ENCODE measurements around the gene JAG1.

The JAG1 gene

GRCh38 chr20:10635476-10636208, 38.2 kb downstream of the JAG1 start:
- no peak overlapping the region for H3K18ac ChIP-seq (ENCODE audit: low read length)
- DNase-seq: no peak

GRCh38 chr20:10634683-10635411, 39.0 kb downstream of the JAG1 start:
- Histone ChIP-seq H3K4me3 (ENCODE audit: low read depth, low read length) (no peak overlapping the region), H3K9me3 (ENCODE audit: insufficient read depth, low read depth, low read length) (no peaks in the 10 kb centered on the region), H3K79me2 (ENCODE audit: control insufficient read depth, insufficient read depth, low read length, poor library complexity) (no peaks in the 10 kb centered on the region), H4K91ac (ENCODE audit: low read depth, low read length) (no peak overlapping the region), H3K9ac (ENCODE audit: low read length) (no peak overlapping the region), H3K4me2 (ENCODE audit: low read length) (no peak overlapping the region), H3K27ac (ENCODE audit: low read depth, low read length) (no peak overlapping the region), H3K14ac (ENCODE audit: low read length) (no peak overlapping the region), H2AK5ac (ENCODE audit: low read length) (no peak overlapping the region), H3K79me1 (ENCODE audit: low read length) (peaks cover 16% of the 10 kb centered on the region), H3K23ac (ENCODE audit: low read length) (no peak overlapping the region), H3K27me3 (ENCODE audit: insufficient read depth, low read length) (no peaks in the 10 kb centered on the region), H4K8ac (ENCODE audit: low read depth, low read length) (no peak overlapping the region), H4K12ac (ENCODE audit: low read depth, low read length) (no peak overlapping the region), H2BK120ac (ENCODE audit: insufficient read depth, low read length, poor library complexity) (no peak overlapping the region), H2BK5ac (ENCODE audit: low read depth, low read length, poor library complexity) (no peak overlapping the region), H3K4me1 (ENCODE audit: control insufficient read depth in 1 of 2, insufficient read depth in 2 of 2, low read length in 2 of 2) (peaks cover 24% of the 10 kb centered on the region in 2 experiments), H3K18ac (ENCODE audit: low read length) (no peak overlapping the region), H2AFZ (ENCODE audit: insufficient read depth, low read length, poor library complexity) (no peak overlapping the region), H2BK12ac (ENCODE audit: low read length) (no peak overlapping the region), H3K4ac (ENCODE audit: low read depth, low read length) (no peak overlapping the region), H3K36me3 (ENCODE audit: control insufficient read depth in 1 of 2, insufficient read depth in 2 of 2, low read length in 2 of 2) (peaks cover 17 to 19% of the 10 kb centered on the region in 2 experiments)
- WGBS (ENCODE audit: extremely low coverage, insufficient coverage, insufficient read length): no CpG with 5 or more reads among the region's 11 CpGs
- DNase-seq: peak; percentile 41 to 74

More at GRCh38 chr20:10635476-10636208, 38.2 kb downstream of the JAG1 start:
- no peak overlapping the region for H4K8ac ChIP-seq (ENCODE audit: low read depth, low read length)
- no peak overlapping the region for H3K4me2 ChIP-seq (ENCODE audit: low read length)
- H4K12ac ChIP-seq (ENCODE audit: low read depth, low read length): no peak overlapping the region
- no peak overlapping the region for H3K4ac ChIP-seq (ENCODE audit: low read depth, low read length)
- no peak overlapping the region for H2AK5ac ChIP-seq (ENCODE audit: low read length)
- no peaks in the 10 kb centered on the region for H3K9me3 ChIP-seq (ENCODE audit: insufficient read depth, low read depth, low read length)
- H3K23ac ChIP-seq (ENCODE audit: low read length): no peak overlapping the region
- H4K91ac ChIP-seq (ENCODE audit: low read depth, low read length): no peak overlapping the region
- H2BK12ac ChIP-seq (ENCODE audit: low read length): no peak overlapping the region
- no peak overlapping the region for H3K27ac ChIP-seq (ENCODE audit: low read depth, low read length)
- no peak overlapping the region for H2BK120ac ChIP-seq (ENCODE audit: insufficient read depth, low read length, poor library complexity)
- no peak overlapping the region for H3K9ac ChIP-seq (ENCODE audit: low read length)
- H3K4me1 ChIP-seq (ENCODE audit: control insufficient read depth in 1 of 2, insufficient read depth in 2 of 2, low read length in 2 of 2): peaks cover 17 to 18% of the 10 kb centered on the region in 2 experiments
- no peak overlapping the region for H3K4me3 ChIP-seq (ENCODE audit: low read depth, low read length)
- H3K14ac ChIP-seq (ENCODE audit: low read length): no peak overlapping the region
- H2AFZ ChIP-seq (ENCODE audit: insufficient read depth, low read length, poor library complexity): no peak overlapping the region
- WGBS (ENCODE audit: extremely low coverage, insufficient coverage, insufficient read length): no CpG with 5 or more reads among the region's 5 CpGs
- H3K79me1 ChIP-seq (ENCODE audit: low read length): peaks cover 11% of the 10 kb centered on the region
- H2BK5ac ChIP-seq (ENCODE audit: low read depth, low read length, poor library complexity): no peak overlapping the region
- H3K27me3 ChIP-seq (ENCODE audit: insufficient read depth, low read length): no peaks in the 10 kb centered on the region
- peaks cover 24 to 27% of the 10 kb centered on the region in 2 experiments for H3K36me3 ChIP-seq (ENCODE audit: control insufficient read depth in 1 of 2, insufficient read depth in 2 of 2, low read length in 2 of 2)
- H3K79me2 ChIP-seq (ENCODE audit: control insufficient read depth, insufficient read depth, low read length, poor library complexity): no peaks in the 10 kb centered on the region

GRCh38 chr20:10634211-10634610, 39.6 kb downstream of the JAG1 start:
- H3K9me3 ChIP-seq (ENCODE audit: insufficient read depth, low read depth, low read length): no peaks in the 10 kb centered on the region
- H3K4me2 ChIP-seq (ENCODE audit: low read length): no peak overlapping the region
- WGBS (ENCODE audit: extremely low coverage, insufficient coverage, insufficient read length): no CpG with 5 or more reads among the region's 5 CpGs
- no peak overlapping the region for H4K12ac ChIP-seq (ENCODE audit: low read depth, low read length)
- no peaks in the 10 kb centered on the region for H3K27me3 ChIP-seq (ENCODE audit: insufficient read depth, low read length)
- H4K8ac ChIP-seq (ENCODE audit: low read depth, low read length): no peak overlapping the region
- H3K4me3 ChIP-seq (ENCODE audit: low read depth, low read length): no peak overlapping the region
- no peak overlapping the region for H3K18ac ChIP-seq (ENCODE audit: low read length)
- peaks cover 16% of the 10 kb centered on the region for H3K79me1 ChIP-seq (ENCODE audit: low read length)
- H3K9ac ChIP-seq (ENCODE audit: low read length): no peak overlapping the region
- H2BK12ac ChIP-seq (ENCODE audit: low read length): peak overlapping the region; percentile 2
- H4K91ac ChIP-seq (ENCODE audit: low read depth, low read length): no peak overlapping the region
- no peak overlapping the region for H2AFZ ChIP-seq (ENCODE audit: insufficient read depth, low read length, poor library complexity)
- H3K4me1 ChIP-seq (ENCODE audit: control insufficient read depth in 1 of 2, insufficient read depth in 2 of 2, low read length in 2 of 2): peaks cover 24% of the 10 kb centered on the region in 2 experiments
- H2AK5ac ChIP-seq (ENCODE audit: low read length): no peak overlapping the region
- H3K36me3 ChIP-seq (ENCODE audit: control insufficient read depth in 1 of 2, insufficient read depth in 2 of 2, low read length in 2 of 2): peaks cover 11 to 13% of the 10 kb centered on the region in 2 experiments
- DNase-seq: no peak
- no peak overlapping the region for H2BK5ac ChIP-seq (ENCODE audit: low read depth, low read length, poor library complexity)
- no peak overlapping the region for H3K27ac ChIP-seq (ENCODE audit: low read depth, low read length)
- no peak overlapping the region for H2BK120ac ChIP-seq (ENCODE audit: insufficient read depth, low read length, poor library complexity)
- no peak overlapping the region for H3K4ac ChIP-seq (ENCODE audit: low read depth, low read length)
- H3K23ac ChIP-seq (ENCODE audit: low read length): no peak overlapping the region
- no peaks in the 10 kb centered on the region for H3K79me2 ChIP-seq (ENCODE audit: control insufficient read depth, insufficient read depth, low read length, poor library complexity)
- H3K14ac ChIP-seq (ENCODE audit: low read length): no peak overlapping the region

GRCh38 chr20:10633718-10634117, 40.1 kb downstream of the JAG1 start:
- WGBS (ENCODE audit: extremely low coverage, insufficient coverage, insufficient read length): no CpG with 5 or more reads among the region's 5 CpGs
- H3K4me3 ChIP-seq (ENCODE audit: low read depth, low read length): no peak overlapping the region
- peak overlapping the region; percentile 27 for H2BK12ac ChIP-seq (ENCODE audit: low read length)
- no peak for DNase-seq
- H3K9ac ChIP-seq (ENCODE audit: low read length): no peak overlapping the region
- H2AK5ac ChIP-seq (ENCODE audit: low read length): no peak overlapping the region
- no peak overlapping the region for H2BK120ac ChIP-seq (ENCODE audit: insufficient read depth, low read length, poor library complexity)
- H3K27ac ChIP-seq (ENCODE audit: low read depth, low read length): no peak overlapping the region
- peaks cover 16% of the 10 kb centered on the region for H3K79me1 ChIP-seq (ENCODE audit: low read length)
- no peak overlapping the region for H3K4me2 ChIP-seq (ENCODE audit: low read length)
- no peak overlapping the region for H2BK5ac ChIP-seq (ENCODE audit: low read depth, low read length, poor library complexity)
- no peak overlapping the region for H3K14ac ChIP-seq (ENCODE audit: low read length)
- H4K91ac ChIP-seq (ENCODE audit: low read depth, low read length): no peak overlapping the region
- no peaks in the 10 kb centered on the region for H3K27me3 ChIP-seq (ENCODE audit: insufficient read depth, low read length)
- no peak overlapping the region for H3K4ac ChIP-seq (ENCODE audit: low read depth, low read length)
- no peak overlapping the region for H3K23ac ChIP-seq (ENCODE audit: low read length)
- H3K9me3 ChIP-seq (ENCODE audit: insufficient read depth, low read depth, low read length): no peaks in the 10 kb centered on the region
- H3K79me2 ChIP-seq (ENCODE audit: control insufficient read depth, insufficient read depth, low read length, poor library complexity): no peaks in the 10 kb centered on the region
- no peak overlapping the region for H4K8ac ChIP-seq (ENCODE audit: low read depth, low read length)
- H2AFZ ChIP-seq (ENCODE audit: insufficient read depth, low read length, poor library complexity): no peak overlapping the region
- peaks cover 24% of the 10 kb centered on the region in 2 experiments for H3K4me1 ChIP-seq (ENCODE audit: control insufficient read depth in 1 of 2, insufficient read depth in 2 of 2, low read length in 2 of 2)
- H3K18ac ChIP-seq (ENCODE audit: low read length): no peak overlapping the region
- no peak overlapping the region for H4K12ac ChIP-seq (ENCODE audit: low read depth, low read length)
- peaks cover 8 to 10% of the 10 kb centered on the region in 2 experiments for H3K36me3 ChIP-seq (ENCODE audit: control insufficient read depth in 1 of 2, insufficient read depth in 2 of 2, low read length in 2 of 2)
